Inferior parietal cortex (tissue), 1 donor: ENCODE results near the gene KLHL28.

Source experiments
- DNase-seq: peaks from one replicate; pipeline ENCODE4 v3.0.0-alpha.2; 2016; ENCODE audit errors: extremely low spot score

KLHL28 gene, protein sequence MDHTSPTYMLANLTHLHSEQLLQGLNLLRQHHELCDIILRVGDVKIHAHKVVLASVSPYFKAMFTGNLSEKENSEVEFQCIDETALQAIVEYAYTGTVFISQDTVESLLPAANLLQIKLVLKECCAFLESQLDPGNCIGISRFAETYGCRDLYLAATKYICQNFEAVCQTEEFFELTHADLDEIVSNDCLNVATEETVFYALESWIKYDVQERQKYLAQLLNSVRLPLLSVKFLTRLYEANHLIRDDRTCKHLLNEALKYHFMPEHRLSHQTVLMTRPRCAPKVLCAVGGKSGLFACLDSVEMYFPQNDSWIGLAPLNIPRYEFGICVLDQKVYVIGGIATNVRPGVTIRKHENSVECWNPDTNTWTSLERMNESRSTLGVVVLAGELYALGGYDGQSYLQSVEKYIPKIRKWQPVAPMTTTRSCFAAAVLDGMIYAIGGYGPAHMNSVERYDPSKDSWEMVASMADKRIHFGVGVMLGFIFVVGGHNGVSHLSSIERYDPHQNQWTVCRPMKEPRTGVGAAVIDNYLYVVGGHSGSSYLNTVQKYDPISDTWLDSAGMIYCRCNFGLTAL

DNA sequence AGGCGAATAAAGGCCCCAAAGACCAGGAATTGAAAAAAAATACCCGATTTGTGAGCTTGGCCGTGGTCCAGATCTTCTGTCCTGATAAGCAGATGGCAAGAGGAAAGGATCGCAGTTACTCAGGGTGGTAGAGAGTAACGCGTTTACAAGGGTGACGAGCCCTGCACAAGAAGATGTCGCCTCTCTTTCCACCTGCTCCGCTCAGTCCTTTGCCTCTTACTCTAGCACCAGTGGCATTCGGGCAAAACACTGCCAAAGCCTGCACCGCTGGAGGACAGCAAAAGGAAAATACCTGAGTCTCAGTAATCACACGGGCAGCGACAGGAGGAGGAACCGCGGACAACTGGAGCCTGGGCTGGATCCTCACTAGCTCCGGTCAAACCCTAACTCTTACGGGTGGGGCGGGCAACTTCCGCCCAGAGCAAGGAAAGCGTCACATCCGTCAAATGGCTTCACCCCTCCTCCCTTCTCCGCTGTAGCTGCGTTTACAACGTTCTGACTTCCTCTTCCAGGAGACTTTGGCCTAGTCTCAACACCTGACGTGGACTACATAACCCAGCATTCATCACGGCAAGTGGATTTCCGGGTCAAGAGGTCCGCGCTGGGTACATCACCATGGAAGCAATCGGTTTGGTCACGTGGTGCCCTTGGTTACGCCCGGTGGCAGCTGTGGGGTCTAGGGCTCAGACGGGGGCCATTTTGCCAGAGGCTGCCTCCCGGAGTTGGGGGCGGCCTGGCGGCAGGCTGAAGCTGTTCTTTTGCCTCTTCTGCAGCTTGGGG, at the start of gene KLHL28, which contains the start of gene TOGARAM1:
TSS of gene KLHL28 (minus strand) at position 394 of the 780 bp plus-strand sequence. CDS start 16,019 bp downstream, outside the sequence.
TSS of gene TOGARAM1 (plus strand) at position 637 of the 780 bp plus-strand sequence. CDS start 232 bp downstream, outside the sequence.
- peak; percentile 100 for DNase-seq

DNA sequence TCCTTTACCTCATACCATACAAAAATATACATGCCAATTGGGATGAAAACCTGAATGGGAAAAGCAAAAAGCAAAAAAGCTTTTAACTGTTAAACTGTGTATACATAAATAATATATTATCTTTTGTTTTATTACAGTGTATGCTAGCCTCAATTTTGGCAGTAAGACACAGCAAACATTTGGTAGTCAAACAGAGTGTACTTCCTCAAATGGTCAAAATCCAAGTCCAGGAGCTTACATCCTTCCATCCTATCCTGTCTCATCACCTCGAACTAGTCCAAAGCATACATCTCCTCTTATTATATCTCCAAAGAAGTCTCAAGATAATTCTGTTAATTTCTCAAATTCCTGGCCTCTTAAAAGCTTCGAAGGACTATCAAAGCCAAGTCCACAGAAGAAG, 42.2 kb upstream of the KLHL28 start:
- DNase-seq: no peak

DNA sequence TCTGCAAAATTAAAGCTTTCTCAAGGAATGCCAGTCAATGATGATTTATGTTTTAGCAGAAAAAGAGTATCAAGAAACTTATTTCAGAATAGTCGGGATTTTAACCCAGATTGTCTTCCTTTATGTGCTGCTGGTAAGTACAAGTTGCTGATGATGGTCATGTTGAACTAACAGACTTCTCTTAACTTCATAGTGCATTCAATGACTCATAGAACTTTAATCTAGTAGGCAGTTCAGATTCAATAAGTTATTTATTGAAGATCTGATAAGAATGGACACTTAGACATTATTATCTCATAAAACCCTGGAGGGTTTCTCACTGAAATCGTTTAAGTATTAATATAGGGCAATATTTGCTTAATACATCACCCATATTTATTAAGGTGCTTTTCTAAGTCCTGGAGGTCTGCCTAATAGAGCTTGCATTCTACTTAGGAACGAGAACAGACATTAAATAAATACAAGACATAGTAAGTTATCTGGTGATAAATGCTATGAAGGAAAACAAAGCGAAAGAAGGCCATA, 34.1 kb upstream of the KLHL28 start:
- no peak for DNase-seq

DNA sequence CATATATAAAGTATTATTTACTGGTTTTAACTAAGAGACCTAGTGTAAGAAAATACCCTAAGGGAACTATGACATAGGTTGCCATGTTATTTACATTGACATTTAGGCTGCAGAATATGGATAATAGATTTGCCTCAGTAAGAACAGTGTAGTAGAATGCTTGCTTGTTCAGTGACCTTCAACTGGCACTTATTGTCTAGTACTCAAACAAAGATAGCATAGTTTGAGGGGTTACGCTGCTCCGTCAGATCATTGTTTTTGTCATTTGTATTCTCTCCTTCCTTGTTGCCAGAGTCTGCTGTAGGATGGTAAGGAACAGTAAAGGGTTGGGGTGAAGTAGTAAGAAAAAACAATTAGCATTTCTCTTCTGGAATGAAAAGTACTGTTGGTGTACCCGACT, 33.4 kb upstream of the KLHL28 start:
- peak; percentile 63 for DNase-seq

DNA sequence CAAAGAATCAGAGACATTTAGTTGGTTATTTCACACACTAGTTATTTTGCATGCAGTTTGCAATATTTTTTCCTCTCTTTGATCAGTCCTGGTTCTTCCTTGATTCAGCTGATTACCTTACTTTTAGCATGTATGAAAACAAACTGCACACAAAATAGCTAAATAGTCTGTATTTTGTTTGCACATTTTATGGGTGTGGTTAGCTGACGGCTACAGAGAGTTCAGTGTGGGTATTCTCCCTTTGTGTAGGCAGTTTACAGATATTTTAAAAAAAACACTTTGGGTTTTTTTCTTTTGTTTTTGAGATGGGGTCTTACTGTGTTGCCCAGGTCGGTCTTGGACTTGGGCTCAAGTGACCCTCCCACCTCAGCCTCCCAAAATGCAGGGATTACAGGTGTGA, 28.8 kb upstream of the KLHL28 start:
- DNase-seq: no peak

DNA sequence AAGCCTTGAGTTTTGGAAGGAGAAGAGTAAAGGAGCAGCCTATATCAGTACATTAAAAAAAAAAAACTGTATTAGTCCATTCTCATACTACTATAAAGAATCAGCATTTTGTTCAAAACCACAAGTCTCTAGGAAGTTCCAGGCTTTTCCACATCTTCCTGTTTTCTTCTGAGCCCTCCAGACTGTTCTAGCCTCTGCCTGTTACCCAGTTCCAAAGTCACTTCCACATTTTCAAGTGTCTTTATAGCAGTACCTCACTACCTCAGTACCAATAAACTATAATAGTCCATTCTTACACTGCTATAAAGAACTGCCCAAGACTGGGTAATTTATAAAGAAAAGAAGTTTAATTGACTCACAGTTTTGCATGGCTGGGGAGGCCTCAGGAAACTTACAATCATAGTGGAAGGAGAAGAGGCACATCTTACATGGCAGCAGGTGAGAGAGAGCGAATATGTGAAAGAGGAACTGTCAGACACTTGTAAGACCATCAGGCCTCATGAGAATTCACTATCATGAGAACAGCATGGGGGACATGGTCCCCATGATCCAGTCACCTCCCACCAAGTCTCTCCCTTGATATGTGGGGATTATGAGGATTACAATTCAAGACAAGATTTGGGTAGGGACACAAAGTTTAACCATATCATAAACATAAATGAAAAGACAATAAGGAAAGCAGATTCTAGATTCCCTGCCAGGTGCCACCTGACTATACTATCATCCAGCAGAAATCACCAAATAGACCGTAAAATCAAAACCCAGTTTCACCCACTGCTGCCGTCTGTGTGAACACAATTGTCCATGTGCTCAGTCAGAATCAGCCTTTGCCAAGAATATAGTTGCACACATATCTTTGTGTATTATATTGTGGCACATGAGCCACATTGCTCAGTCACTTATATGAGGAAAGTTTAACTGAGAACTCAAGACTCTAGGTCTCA, 28.0 kb upstream of the KLHL28 start:
- DNase-seq: no peak

DNA sequence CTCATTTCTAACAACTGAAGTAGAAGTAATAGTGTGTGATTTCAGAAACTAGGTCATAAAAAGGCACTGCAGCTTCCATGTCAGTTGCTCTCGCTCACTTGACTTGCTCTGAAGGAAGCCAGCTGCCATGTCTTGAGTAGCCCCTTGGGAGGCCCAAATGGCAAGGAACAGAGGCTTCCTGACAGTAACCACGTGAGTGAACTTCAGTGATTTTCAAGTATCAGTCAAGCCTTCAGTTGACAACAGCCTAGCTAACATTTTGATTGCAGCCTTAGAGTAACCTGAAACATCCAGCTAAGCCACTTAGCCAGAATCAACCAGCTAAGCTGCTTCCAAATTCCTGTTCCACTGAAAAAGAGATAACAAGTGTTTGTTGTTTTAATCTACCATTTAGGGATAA, 26.9 kb upstream of the KLHL28 start:
- DNase-seq: no peak

DNA sequence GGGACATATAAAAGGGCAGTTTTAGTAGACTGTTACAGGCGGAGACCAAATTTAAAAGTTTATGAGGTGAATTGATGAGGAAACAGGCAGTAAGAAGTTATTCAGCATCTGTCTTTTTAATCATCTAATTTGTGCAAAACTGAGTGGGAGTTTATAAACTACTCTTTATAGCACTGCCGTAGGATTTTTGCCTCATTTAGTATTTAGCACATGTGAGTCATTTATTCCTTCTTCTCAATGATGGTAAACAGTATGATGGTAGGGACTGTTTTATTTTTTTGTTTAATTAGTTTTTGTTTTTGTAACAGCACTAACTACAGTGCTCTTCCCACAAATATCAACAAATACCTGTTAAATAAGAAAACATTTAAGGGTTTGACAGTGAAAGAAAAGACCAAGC, 20.8 kb upstream of the KLHL28 start:
- no peak for DNase-seq

DNA sequence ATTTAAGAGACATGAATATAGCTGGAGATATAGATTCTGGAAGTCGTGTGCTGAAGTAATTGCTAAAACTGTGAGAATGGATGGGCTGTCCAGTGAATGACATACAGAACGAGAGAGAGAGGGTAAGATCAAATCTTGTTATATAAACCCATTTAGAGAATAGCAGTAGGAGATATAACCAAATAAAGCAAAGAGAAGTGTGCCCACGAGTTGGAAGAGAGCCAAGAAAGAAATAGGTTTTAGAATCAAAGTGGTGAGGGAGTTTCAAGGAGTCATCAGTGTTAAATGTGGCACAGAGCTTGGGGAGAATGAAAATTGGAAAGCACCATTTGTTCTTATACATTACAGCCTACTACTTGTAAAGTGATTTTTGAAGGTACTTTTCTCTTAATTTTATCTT, 19.5 kb upstream of the KLHL28 start:
- DNase-seq: no peak

DNA sequence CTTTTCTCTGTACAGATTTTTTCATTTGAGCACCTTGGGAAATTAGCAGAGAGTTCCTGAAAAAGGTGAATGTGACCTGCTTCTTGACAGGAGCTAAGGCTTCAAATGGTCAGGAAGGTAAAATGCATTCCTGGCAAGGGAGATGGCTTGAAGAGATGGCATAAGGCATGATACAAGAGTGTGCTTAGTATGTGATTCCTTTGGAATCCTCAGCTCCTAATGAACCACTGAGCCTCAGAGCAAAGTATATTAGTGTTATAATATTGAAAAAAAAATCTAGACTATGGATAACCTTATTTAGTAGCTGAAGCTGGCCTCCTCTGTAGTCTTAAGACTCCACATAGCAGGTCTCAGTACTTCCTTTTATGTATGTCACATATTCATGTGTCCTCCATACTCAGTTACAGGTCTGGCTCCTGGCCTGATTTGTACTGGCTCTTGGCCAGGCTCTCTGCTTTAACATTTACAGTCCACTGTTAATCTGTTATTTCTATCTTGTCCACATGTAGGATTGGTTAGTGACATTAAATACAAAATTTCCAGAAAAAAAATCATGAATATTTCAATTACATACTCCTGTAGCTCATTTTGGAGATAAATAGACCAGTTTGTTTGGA, 18.1 kb upstream of the KLHL28 start:
- DNase-seq: no peak

DNA sequence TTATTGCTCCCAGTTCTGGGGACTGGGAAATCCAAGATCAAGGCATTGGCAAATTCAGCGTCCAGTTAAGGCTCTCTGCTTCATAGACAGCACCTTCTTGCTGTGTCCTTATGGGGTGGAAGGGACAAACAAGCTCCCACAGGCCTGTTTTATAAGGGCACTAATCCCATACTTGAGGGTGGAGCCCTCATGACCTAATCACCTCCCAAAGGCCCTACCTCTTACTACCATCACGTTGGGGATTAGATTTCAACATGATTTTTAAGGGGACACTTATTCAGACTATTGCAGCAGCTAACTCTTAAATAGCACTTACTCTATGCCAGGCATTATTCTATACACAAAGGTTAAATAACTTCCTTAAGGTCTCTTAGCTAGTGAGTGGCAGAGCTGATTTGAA, 17.5 kb upstream of the KLHL28 start:
- no peak for DNase-seq

DNA sequence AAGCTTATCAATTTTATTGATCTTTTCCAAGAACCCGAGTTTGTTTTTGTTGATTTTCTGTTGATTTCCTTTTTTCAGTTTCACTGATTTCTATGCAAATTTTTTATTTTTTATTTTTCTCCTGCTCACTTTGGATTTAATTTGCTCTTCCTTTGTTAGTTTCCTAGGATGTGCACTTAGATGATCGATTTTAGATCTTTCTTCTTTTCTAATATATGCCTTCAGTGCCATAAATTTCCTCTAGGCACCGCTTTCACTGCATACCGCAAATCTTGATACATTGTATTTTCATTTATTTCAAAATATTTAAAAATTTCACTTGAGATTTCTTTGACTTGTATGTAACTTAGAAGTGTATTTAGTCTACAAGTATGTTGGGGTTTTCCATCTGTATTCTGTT, 9.7 kb upstream of the KLHL28 start:
- no peak for DNase-seq

DNA sequence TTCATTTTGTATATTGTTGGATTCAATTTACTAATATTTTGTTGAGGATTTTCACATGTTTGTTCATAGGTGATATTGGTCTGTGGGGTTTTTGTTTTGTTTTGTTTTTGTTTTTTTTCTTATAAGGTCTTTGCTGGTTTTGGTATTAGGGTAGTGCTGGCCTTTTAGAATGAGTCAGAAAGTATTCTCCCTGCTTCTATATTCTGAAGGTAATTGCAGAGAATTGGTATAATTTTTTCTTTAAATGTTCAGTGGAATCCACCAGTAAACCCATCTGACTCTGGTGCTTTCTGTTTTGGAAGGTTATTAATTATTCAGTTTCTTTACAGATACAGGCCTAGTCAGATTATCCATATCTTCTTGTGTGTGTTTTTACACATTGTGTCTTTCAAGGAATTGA, 9.2 kb upstream of the KLHL28 start:
- no peak for DNase-seq

DNA sequence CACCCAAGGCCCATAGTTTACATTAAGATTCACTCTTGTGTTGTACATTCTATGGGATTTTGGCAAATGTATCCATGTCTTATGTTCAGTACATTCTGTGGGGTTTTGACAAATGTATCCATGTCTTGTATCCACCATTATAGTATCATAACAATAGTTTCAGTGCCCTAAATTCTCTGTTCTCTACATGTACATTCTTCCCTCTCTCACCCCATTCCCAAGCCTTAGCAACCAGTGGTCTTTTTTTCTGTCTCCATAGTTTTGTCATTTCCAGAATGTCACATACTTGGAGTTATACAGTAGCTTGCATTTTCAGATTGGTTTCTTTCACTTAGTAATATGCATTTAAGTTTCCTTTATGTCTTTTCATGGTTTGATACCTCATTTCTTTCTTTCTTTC, 7.0 kb upstream of the KLHL28 start:
- DNase-seq: no peak

DNA sequence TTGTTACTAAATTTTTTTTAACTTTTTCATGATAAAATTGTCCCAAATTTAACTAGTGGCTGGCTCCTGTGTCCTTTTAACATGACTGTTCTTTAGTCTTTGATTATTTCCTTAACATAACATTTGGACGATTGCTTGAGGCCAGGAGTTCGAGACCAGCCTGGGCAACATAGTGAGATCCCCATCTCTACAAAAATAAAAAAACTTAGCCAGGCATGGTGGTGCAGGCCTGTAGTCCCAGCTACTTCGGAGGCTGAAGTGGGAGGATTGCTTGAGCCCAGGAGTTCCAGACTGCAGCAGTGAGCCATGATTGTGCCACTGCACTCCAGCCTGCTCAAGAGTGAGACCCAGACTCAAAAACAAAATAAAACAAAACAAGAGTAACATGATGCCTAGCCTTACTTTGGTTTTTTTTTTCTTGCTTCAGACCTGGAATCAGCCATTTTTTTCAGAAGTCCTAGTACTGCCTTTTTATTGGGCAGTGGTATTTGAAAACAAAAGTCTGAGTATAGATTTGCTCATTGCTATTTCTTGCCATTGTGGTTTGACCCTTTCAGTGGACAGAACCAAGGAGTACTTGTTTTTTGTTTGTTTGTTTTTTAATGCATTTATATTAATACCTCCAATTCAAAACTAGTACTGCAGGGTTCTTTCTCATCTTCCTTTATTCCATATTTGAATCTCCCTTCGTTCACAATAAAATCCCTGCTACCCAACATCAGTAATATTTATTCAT, 5.0 kb upstream of the KLHL28 start:
- no peak for DNase-seq

DNA sequence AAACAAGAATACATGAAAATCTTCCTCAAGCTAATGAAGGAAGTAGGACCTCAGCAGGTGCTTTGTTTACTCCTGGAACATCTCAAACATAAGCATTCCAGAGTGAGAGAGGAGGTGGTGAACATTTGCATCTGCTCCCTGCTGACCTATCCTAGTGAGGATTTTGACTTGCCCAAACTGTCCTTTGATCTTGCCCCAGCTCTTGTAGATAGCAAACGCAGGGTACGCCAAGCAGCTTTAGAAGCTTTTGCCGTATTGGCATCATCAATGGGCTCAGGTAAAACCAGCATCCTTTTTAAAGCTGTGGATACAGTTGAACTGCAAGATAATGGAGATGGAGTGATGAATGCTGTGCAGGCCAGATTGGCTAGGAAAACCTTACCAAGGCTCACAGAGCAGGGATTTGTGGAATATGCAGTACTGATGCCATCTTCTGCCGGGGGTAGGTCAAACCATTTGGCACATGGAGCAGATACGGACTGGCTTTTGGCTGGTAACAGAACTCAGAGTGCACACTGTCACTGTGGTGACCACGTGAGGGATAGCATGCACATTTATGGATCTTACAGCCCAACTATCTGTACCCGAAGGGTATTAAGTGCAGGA, 2.1 kb upstream of the KLHL28 start:
- DNase-seq: no peak

DNA sequence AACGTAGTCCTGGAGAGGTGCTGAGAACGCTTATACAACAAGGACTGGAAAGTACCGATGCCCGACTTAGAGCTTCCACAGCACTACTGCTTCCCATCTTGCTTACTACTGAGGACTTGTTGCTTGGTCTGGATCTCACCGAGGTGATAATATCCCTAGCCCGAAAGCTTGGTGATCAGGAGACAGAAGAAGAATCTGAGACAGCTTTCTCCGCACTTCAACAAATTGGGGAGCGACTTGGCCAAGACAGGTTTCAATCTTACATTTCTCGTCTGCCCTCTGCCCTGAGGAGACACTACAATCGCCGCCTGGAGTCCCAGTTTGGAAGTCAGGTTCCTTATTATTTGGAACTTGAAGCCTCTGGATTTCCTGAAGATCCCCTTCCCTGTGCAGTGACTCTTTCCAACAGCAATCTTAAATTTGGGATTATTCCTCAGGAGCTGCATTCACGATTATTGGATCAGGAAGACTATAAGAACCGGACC, 1.3 kb upstream of the KLHL28 start:
- no peak for DNase-seq

DNA sequence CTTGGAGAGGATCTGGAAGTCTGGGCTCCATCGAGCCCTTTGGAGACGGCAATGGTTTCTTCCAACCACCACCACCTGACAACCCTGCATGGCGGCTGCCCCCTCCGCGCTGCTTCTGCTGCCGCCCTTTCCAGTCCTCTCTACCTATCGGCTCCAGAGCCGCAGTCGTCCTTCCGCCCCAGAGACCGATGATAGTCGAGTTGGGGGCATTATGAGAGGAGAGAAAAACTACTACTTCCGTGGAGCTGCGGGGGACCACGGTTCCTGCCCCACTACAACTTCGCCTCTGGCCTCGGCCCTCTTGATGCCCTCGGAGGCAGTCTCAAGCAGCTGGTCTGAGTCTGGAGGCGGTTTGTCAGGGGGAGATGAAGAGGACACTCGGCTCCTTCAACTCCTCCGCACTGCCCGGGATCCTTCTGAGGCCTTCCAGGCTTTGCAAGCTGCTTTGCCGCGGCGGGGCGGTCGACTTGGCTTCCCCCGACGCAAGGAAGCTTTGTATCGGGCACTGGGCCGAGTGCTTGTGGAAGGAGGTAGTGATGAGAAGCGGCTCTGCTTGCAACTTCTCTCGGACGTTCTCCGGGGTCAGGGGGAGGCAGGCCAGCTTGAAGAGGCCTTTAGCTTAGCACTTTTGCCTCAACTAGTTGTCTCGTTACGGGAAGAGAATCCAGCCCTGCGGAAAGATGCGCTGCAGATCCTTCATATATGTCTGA, 742 bp upstream of the KLHL28 start:
- DNase-seq: peak; percentile 49

DNA sequence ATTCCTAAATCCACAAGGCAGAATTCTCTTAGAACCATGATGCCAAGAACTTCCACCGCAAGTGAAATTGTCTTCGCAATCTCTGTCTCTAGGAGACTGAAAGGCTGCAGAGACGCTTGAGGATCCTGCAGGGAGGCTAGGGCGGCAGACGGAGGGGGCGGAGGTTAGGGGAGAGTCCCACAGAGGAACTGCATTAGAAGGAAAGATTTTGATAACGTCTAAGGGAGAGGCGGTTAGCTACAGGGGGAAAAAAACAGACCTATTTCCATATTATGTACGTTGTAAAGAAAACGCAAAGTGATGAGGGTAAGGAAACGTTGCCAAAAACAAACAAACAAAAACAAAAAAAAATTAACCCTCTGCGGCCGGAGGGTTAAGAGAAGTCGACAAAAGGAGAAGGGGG, 595 bp downstream of the KLHL28 start:
- peak; percentile 45 for DNase-seq
